Liver (tissue), 9 donors: ENCODE data around the gene P2RY6. TPM values are rescaled to one million over a fixed set of nuclear protein-coding genes. Genes with fewer than 3 reads are reported as not detected.

Experiments
- DNase-seq: peaks from one replicate; pipeline ENCODE4 v3.0.0-alpha.2; 2017; ENCODE audit warnings: low spot score
- H3K27ac ChIP-seq, 2 donors: one replicate each; pipeline ENCODE4 v1.7.0; 2013; ENCODE audit warnings: inconsistent platforms in 2 of 2, low read length in 2 of 2, control low read depth in 1 of 2, low read depth in 1 of 2, mild to moderate bottlenecking in 1 of 2
- H3K27me3 ChIP-seq, 4 donors: one replicate each; pipeline versions ENCODE4 v1.6.1 to v1.7.0; 2013; ENCODE audit warnings: low read length in 3 of 4, inconsistent platforms in 1 of 4, mild to moderate bottlenecking in 1 of 4, moderate library complexity in 1 of 4; ENCODE audit not compliant: control insufficient read depth in 4 of 4, insufficient read depth in 4 of 4
- H3K36me3 ChIP-seq, 4 donors: one replicate each; pipeline versions ENCODE4 v1.6.1 to v1.7.0; 2013; ENCODE audit warnings: low read length in 3 of 4, mild to moderate bottlenecking in 3 of 4, low read depth in 1 of 4, moderate library complexity in 1 of 4; ENCODE audit not compliant: control insufficient read depth in 4 of 4, insufficient read depth in 3 of 4
- H3K4me1 ChIP-seq, 4 donors: one replicate each; pipeline versions ENCODE4 v1.6.1 to v1.7.0; 2013; ENCODE audit warnings: low read length in 3 of 4, mild to moderate bottlenecking in 3 of 4, moderate library complexity in 1 of 4; ENCODE audit not compliant: control insufficient read depth in 4 of 4, insufficient read depth in 4 of 4
- H3K4me3 ChIP-seq, 3 donors: one replicate each; pipeline versions ENCODE4 v1.6.1 to v1.7.0; 2013; ENCODE audit warnings: low read length in 3 of 3, control low read depth in 1 of 3, low read depth in 1 of 3, mild to moderate bottlenecking in 1 of 3
- H3K9ac ChIP-seq, 2 donors: one replicate each; pipeline ENCODE4 v1.7.0; 2013; ENCODE audit warnings: low read length in 2 of 2, mild to moderate bottlenecking in 2 of 2, moderate library complexity in 2 of 2, control low read depth in 1 of 2, low read depth in 1 of 2
- H3K9me3 ChIP-seq, 4 donors: one replicate each; pipeline versions ENCODE4 v1.6.1 to v1.7.0; 2013; ENCODE audit warnings: low read length in 3 of 4; ENCODE audit not compliant: control insufficient read depth in 4 of 4
- EGR1 ChIP-seq, 2 donors: IDR thresholded peaks; 2 replicates each; pipeline ENCODE4 v1.6.1; 2016 to 2018; ENCODE audit warnings: antibody characterized with exemption in 2 of 2, low read depth in 2 of 2
- FOXA2 ChIP-seq: IDR thresholded peaks from 2 replicates; pipeline ENCODE4 v1.6.1; 2016; ENCODE audit warnings: antibody characterized with exemption
- HNF4G ChIP-seq: IDR thresholded peaks from 2 replicates; pipeline ENCODE4 v1.6.1; 2016; ENCODE audit warnings: antibody characterized with exemption
- JUND ChIP-seq, 2 donors: IDR thresholded peaks; 2 replicates each; pipeline ENCODE4 v1.6.1; 2016; ENCODE audit warnings: antibody characterized with exemption in 2 of 2
- NR2F2 ChIP-seq: IDR thresholded peaks from 2 replicates; pipeline ENCODE4 v1.6.1; 2016; ENCODE audit warnings: antibody characterized with exemption
- RAD21 ChIP-seq, 2 donors: IDR thresholded peaks; 2 replicates each; pipeline ENCODE4 v1.6.1; 2016; ENCODE audit warnings: antibody characterized with exemption in 2 of 2, mild to moderate bottlenecking in 2 of 2
- RXRA ChIP-seq, 2 donors: IDR thresholded peaks; 2 replicates each; pipeline ENCODE4 v1.6.1; 2017 to 2018; ENCODE audit warnings: antibody characterized with exemption in 2 of 2, mild to moderate bottlenecking in 1 of 2
- SP1 ChIP-seq: IDR thresholded peaks from 2 replicates; pipeline ENCODE4 v1.6.1; 2018; ENCODE audit warnings: antibody characterized with exemption, mild to moderate bottlenecking
- TAF1 ChIP-seq: conservative IDR thresholded peaks from 2 replicates; pipeline ENCODE4 v1.6.1; 2016; ENCODE audit warnings: antibody characterized with exemption, mild to moderate bottlenecking
- WGBS: extraction: QIAGEN DNeasy Blood & Tissue Kit; methylation state at CpG from one replicate; pipeline ENCODE4 v1.1.7; 2013; 5-methylcytosine and 5-hydroxymethylcytosine counted together
- polyA plus RNA-seq, 2 donors: library from polyadenylated mRNA; stranded (reverse) in 1 of 2; unstranded in 1 of 2; fragments of 200-250 nt in 1 of 2; fragments of >200 nt in 1 of 2; fragmentation: Nextera tagmentation in 1 of 2; extraction: Ambion mirVana in 1 of 2; gene quantifications; one replicate each; pipeline versions ENCODE4 v1.2.1 to v1.2.3, GENCODE V29; 2013 to 2015
- total RNA-seq, 2 donors: library from RNA; depleted of rRNA; stranded (reverse); fragments of >200 nt; gene quantifications; one replicate each; pipeline ENCODE4 v1.2.3, GENCODE V29; 2014
- TF ChIP-seq, protein P1 (sequence below): fragments of 150-350 bp; IDR thresholded peaks from 2 replicates; pipeline ENCODE4 v1.5.1; 2017; ENCODE audit warnings: improper control_type of control experiment, low read depth, low read length; ENCODE audit not compliant: missing input control
- TF ChIP-seq, protein P2 (sequence below): IDR thresholded peaks from 2 replicates; pipeline ENCODE4 v1.6.1; 2016; ENCODE audit warnings: antibody characterized with exemption
- TF ChIP-seq, protein P3 (sequence below): IDR thresholded peaks from 2 replicates; pipeline ENCODE4 v1.6.1; 2016; ENCODE audit warnings: antibody characterized with exemption, mild to moderate bottlenecking
- TF ChIP-seq, protein P4 (sequence below): IDR thresholded peaks from 2 replicates; pipeline ENCODE4 v1.6.1; 2016; ENCODE audit warnings: antibody characterized with exemption
- TF ChIP-seq, protein P5 (sequence below): IDR thresholded peaks from 2 replicates; pipeline ENCODE4 v1.6.1; 2016; ENCODE audit warnings: antibody characterized with exemption
- donor health status: healthy.
- donor health status: healthy.
- donor health status: healthy.
- donor health status: healthy.
- donor health status: healthy.

P2RY6 gene
- total and polyA plus RNA-seq, 4 donors: 0.21 to 1.3 (median 0.78) TPM

DNA sequence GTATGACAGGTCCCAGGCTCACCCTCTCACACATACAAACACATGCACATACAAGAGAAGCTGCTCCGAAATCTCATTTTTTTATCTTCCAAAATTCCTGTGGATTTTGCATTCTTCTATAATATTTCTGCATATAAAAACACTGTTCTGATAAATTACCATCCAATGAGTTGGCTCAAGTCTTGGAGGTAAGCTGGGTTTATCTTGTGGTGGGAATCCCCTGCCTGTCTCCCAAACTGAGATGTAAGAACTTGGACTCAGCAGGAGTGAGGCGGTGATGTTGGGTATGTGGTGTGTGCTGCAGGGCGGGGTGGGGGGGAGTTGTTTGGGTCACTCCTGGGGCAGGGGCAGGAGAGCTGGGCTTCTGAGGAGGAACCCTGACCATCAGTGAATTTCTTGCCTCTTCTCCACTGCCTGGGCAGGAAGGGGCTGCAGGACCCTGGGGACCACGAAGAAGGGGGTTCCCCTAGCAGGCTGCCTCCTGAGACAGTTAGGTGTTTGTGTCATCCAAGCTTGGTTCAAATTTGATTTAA is 6.8 kb upstream of the P2RY6 start:
- Histone ChIP-seq H3K9me3 (no peaks in the 10 kb centered on the region), H3K9ac (no peak overlapping the region), H3K27me3 (peaks cover 0 to 8% (median 7%) of the 10 kb centered on the region in 4 donors), H3K4me3 (no peak overlapping the region), H3K36me3 (no peaks in the 10 kb centered on the region), H3K4me1 (peaks cover 0 to 3% (median 0%) of the 10 kb centered on the region in 4 donors), H3K27ac (no peak overlapping the region)
- WGBS: 90% methylated on average over 4 of the region's 4 CpGs
- DNase-seq: no peak
- TF ChIP-seq RXRA (IDR thresholded peaks at IDR 0.05): no peak
- TF ChIP-seq, protein P1, sequence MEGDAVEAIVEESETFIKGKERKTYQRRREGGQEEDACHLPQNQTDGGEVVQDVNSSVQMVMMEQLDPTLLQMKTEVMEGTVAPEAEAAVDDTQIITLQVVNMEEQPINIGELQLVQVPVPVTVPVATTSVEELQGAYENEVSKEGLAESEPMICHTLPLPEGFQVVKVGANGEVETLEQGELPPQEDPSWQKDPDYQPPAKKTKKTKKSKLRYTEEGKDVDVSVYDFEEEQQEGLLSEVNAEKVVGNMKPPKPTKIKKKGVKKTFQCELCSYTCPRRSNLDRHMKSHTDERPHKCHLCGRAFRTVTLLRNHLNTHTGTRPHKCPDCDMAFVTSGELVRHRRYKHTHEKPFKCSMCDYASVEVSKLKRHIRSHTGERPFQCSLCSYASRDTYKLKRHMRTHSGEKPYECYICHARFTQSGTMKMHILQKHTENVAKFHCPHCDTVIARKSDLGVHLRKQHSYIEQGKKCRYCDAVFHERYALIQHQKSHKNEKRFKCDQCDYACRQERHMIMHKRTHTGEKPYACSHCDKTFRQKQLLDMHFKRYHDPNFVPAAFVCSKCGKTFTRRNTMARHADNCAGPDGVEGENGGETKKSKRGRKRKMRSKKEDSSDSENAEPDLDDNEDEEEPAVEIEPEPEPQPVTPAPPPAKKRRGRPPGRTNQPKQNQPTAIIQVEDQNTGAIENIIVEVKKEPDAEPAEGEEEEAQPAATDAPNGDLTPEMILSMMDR: no peak
- TF ChIP-seq NR2F2: no peak
- TF ChIP-seq, protein P2, sequence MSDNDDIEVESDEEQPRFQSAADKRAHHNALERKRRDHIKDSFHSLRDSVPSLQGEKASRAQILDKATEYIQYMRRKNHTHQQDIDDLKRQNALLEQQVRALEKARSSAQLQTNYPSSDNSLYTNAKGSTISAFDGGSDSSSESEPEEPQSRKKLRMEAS: no peak
- no peak for TF ChIP-seq RAD21 (IDR thresholded peaks at IDR 0.05)
- TF ChIP-seq, protein P3, sequence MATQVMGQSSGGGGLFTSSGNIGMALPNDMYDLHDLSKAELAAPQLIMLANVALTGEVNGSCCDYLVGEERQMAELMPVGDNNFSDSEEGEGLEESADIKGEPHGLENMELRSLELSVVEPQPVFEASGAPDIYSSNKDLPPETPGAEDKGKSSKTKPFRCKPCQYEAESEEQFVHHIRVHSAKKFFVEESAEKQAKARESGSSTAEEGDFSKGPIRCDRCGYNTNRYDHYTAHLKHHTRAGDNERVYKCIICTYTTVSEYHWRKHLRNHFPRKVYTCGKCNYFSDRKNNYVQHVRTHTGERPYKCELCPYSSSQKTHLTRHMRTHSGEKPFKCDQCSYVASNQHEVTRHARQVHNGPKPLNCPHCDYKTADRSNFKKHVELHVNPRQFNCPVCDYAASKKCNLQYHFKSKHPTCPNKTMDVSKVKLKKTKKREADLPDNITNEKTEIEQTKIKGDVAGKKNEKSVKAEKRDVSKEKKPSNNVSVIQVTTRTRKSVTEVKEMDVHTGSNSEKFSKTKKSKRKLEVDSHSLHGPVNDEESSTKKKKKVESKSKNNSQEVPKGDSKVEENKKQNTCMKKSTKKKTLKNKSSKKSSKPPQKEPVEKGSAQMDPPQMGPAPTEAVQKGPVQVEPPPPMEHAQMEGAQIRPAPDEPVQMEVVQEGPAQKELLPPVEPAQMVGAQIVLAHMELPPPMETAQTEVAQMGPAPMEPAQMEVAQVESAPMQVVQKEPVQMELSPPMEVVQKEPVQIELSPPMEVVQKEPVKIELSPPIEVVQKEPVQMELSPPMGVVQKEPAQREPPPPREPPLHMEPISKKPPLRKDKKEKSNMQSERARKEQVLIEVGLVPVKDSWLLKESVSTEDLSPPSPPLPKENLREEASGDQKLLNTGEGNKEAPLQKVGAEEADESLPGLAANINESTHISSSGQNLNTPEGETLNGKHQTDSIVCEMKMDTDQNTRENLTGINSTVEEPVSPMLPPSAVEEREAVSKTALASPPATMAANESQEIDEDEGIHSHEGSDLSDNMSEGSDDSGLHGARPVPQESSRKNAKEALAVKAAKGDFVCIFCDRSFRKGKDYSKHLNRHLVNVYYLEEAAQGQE: no peak
- TF ChIP-seq SP1: no peak
- TF ChIP-seq, protein P4, sequence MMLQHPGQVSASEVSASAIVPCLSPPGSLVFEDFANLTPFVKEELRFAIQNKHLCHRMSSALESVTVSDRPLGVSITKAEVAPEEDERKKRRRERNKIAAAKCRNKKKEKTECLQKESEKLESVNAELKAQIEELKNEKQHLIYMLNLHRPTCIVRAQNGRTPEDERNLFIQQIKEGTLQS: no peak
- no peak for TF ChIP-seq FOXA2
- TF ChIP-seq EGR1 (IDR thresholded peaks at IDR 0.05; ENCODE audit: low read depth in 2 of 2): no peak
- TF ChIP-seq, protein P5, sequence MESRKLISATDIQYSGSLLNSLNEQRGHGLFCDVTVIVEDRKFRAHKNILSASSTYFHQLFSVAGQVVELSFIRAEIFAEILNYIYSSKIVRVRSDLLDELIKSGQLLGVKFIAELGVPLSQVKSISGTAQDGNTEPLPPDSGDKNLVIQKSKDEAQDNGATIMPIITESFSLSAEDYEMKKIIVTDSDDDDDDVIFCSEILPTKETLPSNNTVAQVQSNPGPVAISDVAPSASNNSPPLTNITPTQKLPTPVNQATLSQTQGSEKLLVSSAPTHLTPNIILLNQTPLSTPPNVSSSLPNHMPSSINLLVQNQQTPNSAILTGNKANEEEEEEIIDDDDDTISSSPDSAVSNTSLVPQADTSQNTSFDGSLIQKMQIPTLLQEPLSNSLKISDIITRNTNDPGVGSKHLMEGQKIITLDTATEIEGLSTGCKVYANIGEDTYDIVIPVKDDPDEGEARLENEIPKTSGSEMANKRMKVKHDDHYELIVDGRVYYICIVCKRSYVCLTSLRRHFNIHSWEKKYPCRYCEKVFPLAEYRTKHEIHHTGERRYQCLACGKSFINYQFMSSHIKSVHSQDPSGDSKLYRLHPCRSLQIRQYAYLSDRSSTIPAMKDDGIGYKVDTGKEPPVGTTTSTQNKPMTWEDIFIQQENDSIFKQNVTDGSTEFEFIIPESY: no peak
- TF ChIP-seq HNF4G: no peak
- no peak for TF ChIP-seq TAF1
- TF ChIP-seq JUND (IDR thresholded peaks at IDR 0.05): no peak
